ENCODE data around the gene ING3.

The ING3 gene

DNA sequence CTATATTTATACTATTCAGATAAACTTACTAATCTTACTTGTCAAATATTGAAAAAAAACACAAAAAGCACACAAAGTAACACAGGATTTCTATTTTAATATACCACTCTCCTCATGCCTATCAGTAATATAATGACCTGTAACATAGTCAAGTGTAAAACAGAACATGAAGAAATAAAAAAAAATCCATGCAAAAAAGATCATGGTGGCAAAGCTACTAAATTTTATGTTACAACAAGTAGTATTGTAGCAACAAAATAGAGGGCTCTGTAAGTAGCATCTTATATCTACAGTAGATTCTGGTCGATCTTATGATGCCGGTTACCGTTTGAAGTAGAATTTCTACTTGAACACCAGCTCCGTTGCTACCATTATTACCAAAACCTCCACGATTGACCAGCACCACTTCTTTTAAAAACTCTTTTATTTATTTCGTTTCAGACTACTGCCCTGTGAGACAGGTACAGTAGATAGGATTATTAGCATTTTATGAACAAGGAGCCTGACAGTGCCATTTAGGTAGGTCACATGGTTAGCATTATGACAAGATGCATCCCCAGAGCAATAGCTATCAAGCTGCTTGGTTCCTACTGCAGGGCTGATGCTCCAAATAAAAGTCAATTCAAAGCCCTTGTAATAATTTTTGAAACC, 40.0 kb downstream of the ING3 start:
- Mint-ChIP-seq H3K27me3 (peaks cover 63% of the 10 kb centered on the region), H3K9me3 (no peaks in the 10 kb centered on the region), H3K4me1 (ENCODE audit: low read depth) (peaks cover 21% of the 10 kb centered on the region), H3K36me3 (ENCODE audit: low read depth) (no peaks in the 10 kb centered on the region), H3K27ac (no peak overlapping the region), H3K4me3 (no peak overlapping the region)

DNA sequence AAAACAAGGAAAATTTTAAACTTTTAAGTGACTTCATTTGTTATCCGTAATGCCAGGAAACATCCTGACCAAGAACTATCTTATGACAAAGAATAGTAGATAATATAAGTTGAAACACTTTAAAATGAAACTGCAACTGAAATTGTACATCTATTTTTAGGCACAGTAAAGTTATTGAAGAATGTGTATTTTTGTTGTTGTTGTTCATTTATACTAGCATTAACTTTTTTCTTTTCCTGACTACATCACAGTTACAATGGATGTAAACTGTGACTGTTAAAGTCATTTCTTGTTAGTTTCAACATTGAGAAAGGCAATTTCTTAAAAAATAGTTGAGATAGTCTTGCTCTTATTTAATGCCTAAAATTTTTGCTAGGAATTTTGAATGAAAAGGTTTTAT, 40.6 kb downstream of the ING3 start:
- no peaks in the 10 kb centered on the region for H3K9me3 Mint-ChIP-seq
- H3K4me1 Mint-ChIP-seq (ENCODE audit: low read depth) = peaks cover 25% of the 10 kb centered on the region
- no peak overlapping the region for H3K27ac Mint-ChIP-seq
- no peak overlapping the region for H3K4me3 Mint-ChIP-seq
- H3K36me3 Mint-ChIP-seq (ENCODE audit: low read depth) = no peaks in the 10 kb centered on the region
- peaks cover 63% of the 10 kb centered on the region for H3K27me3 Mint-ChIP-seq

DNA sequence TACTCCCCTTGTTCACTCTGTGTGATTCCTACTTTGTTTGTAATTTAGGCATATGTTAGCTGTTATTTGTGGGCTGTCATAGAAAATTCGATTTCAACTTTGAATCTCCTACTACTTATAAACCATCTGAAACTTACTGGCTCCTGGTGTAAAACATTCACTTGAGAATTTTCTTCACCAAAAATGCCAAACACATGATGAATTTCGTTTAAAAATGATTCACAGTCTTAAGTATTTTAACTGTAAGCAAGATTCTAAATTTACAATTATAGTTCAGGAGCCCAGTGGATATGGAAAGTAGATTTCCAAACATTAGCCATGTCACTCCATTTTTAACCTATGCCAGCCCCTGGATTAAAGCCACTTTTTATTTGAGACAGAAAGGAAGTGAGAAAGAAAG, 41.0 kb downstream of the ING3 start:
- H3K9me3 Mint-ChIP-seq = no peaks in the 10 kb centered on the region
- peaks cover 30% of the 10 kb centered on the region for H3K4me1 Mint-ChIP-seq (ENCODE audit: low read depth)
- no peak overlapping the region for H3K27ac Mint-ChIP-seq
- no peak overlapping the region for H3K4me3 Mint-ChIP-seq
- peaks cover 59% of the 10 kb centered on the region for H3K27me3 Mint-ChIP-seq
- H3K36me3 Mint-ChIP-seq (ENCODE audit: low read depth) = no peaks in the 10 kb centered on the region

DNA sequence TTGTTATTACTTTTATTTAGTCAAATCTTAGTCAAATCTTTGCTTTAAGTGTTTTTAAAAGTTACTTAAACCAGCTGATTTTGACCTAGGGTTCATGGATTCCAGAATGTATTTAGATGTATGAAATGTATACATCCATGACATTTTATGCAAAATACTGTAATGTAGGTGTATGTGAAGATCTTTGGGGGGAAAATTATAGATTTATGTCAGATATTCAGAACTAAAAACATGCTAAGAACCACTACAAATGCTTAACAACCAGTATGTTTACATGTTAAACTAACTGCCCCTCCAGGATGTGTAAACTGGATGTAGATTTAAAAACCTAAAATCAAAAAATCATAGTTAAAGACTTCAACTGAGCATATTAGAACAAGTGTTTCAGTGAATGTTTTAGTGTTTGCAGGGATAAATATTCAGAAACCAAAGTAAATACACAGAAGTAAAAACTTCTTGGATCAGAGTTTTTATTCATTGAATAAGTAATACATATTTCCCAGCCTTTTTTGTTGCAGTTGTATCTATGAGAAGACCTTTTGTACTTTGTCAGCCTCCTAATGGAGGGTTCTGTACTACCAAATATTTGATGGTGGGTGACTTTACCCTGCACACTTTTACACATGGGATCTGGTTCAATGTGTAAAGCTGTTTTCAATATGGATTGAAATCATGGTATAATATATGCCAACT, 41.8 kb downstream of the ING3 start:
- Mint-ChIP-seq H3K27me3 (peaks cover 52% of the 10 kb centered on the region), H3K36me3 (ENCODE audit: low read depth) (no peaks in the 10 kb centered on the region), H3K27ac (no peak overlapping the region), H3K4me3 (no peak overlapping the region), H3K9me3 (no peaks in the 10 kb centered on the region), H3K4me1 (ENCODE audit: low read depth) (peaks cover 34% of the 10 kb centered on the region)

DNA sequence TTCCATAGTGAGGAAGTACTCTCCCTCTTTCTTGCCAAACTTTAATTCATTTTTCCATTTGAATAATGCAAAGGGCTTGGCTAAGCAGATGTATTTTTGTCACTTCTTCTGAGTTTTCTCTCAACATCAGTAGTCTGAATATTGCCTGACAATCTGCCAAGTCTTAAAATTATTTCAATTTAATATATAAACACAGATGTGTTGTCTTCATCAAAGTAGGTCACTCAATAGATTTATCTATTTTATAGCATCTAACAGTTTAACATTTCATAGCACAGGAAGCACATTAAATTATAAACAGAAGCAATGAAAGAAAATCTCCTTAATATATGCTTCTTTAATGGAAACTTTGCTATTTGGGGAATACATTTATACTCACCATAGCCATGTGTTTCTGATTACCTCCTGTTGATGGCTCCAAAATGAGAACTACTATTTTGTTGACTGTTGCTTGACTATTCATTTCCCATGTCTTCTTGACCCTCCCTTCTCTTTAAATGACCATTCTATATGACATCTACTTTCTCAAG, 42.5 kb downstream of the ING3 start:
- no peak overlapping the region for H3K27ac Mint-ChIP-seq
- H3K9me3 Mint-ChIP-seq = no peaks in the 10 kb centered on the region
- H3K4me1 Mint-ChIP-seq (ENCODE audit: low read depth) = peaks cover 30% of the 10 kb centered on the region
- H3K27me3 Mint-ChIP-seq = peaks cover 45% of the 10 kb centered on the region
- H3K4me3 Mint-ChIP-seq = no peak overlapping the region
- no peaks in the 10 kb centered on the region for H3K36me3 Mint-ChIP-seq (ENCODE audit: low read depth)

DNA sequence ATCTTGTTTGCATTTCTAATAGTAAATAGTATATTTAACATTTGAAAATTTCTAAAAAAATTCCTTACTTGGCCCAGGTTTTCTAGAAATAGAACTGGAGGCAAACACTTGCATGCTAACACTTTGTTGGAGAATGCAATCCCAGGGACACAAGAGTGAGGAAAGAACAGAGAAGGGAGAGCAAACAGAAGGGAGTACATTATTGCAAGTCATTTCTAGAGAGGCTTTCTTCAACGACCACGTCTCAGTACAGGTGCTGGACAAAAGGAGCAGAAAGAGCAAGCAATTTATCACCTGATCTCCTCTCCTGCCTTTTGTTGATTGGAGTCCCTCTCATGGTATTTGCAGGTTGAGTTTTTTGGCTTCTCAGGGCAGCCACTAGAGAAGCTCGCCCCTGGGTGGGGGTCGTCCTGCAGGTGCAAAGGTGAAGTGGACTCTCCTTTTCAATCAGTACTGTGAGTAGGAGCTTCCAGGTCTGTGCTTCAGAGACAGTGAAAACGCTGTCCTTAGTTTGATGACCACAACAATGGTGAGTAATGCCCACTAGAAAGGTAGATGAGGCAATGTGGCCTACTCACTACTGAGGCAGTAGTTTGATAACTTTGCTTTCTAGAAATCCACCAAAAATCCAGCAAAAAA, 43.1 kb downstream of the ING3 start:
- Mint-ChIP-seq H3K9me3 (no peaks in the 10 kb centered on the region), H3K36me3 (ENCODE audit: low read depth) (no peaks in the 10 kb centered on the region), H3K4me3 (no peak overlapping the region), H3K27me3 (peaks cover 39% of the 10 kb centered on the region), H3K4me1 (ENCODE audit: low read depth) (peaks cover 25% of the 10 kb centered on the region), H3K27ac (no peak overlapping the region)

DNA sequence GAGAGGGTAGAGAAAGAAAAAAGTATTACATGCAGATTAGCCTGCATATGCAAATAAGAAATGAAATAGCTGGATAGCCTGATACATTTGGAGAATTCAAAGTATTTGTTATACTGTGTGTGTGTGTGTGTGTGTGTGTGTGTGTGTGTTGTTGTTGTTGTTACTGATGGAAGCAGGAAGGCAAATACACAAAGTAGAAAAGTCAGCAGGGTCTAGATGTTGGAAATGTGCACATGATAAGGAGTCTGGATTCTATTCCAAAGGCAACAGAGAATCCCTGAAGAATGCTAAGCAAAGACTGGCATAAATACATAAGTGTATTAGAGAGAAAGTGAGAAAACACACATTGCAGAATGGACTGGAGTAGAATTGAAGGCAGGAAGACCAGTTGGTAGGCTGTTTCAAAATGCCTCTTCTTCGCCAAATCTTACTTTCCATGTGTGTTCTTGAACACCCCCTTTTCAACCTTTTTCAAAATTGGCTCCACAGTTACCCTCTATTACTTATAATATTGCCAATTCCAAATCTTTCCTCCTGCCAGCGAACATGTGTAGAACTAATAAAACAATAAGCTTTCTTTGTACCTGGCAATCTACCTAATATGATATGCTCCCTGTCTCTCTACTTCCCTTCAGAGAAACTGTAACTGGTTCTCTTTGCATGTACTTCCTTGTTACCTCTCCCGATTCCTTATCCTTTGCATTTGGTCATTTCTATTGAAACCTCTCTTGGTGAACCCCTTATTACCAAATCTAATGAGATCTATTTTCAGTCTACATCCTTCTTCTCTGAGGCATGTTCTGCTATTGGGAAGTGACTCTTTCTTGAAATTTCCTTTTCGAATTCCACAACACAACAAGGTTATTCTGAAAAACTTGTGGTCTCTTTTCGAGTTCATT, 44.2 kb downstream of the ING3 start:
- peaks cover 16% of the 10 kb centered on the region for H3K4me1 Mint-ChIP-seq (ENCODE audit: low read depth)
- H3K27ac Mint-ChIP-seq = no peak overlapping the region
- H3K36me3 Mint-ChIP-seq (ENCODE audit: low read depth) = no peaks in the 10 kb centered on the region
- no peaks in the 10 kb centered on the region for H3K9me3 Mint-ChIP-seq
- peaks cover 28% of the 10 kb centered on the region for H3K27me3 Mint-ChIP-seq
- no peak overlapping the region for H3K4me3 Mint-ChIP-seq

DNA sequence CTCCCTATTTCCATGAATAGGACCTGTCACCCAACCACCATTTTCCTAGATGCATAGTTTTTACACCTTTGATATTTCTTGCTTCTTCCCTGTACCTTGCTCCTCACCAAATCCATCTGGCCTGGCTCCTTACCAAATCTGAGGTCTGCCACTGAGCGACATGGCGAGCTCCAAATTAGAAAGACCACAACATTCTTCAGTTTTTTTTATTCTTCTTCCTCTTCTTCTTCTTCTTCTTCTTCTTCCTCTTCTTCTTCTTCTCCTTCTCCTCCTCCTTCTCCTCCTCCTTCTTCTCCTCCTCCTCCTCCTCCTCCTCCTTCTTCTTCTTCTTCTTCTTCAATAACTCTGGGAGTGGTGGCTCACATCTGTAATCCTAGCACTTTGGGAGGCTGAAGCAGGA, 45.1 kb downstream of the ING3 start:
- Mint-ChIP-seq H3K4me3 (no peak overlapping the region), H3K27me3 (peaks cover 19% of the 10 kb centered on the region), H3K9me3 (no peaks in the 10 kb centered on the region), H3K4me1 (ENCODE audit: low read depth) (peaks cover 20% of the 10 kb centered on the region), H3K36me3 (ENCODE audit: low read depth) (no peaks in the 10 kb centered on the region), H3K27ac (no peak overlapping the region)

DNA sequence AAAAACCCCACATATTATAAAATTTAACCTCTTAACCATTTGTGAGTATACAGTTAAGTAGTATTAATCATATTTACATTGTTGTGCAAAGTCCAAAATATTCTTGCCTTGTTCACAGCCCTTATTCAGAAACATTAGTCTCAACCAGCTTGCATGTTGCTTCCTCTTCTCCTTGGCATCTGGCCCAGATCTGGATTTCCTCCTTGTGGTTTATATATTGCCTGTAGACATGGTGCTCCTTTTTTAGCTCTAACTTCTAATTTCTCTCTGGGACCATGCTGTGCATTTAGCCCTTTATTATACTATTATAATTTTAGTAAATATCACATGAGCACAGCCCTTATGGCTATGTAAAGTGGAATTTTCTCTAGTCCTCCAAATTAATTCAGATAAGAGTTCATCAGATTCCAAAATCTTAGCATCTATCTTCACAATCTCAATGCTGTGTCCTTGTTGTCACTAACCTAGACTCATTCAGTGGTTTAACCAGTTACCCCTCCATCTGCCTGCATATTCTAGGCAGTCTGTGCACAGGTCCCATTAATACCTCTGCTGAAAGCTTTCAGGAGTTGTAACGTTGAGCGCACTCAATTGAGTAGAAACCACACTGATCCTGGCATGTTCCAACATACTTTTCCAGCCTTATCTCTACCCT, 45.9 kb downstream of the ING3 start:
- Mint-ChIP-seq H3K27me3 (peaks cover 14% of the 10 kb centered on the region), H3K36me3 (ENCODE audit: low read depth) (no peaks in the 10 kb centered on the region), H3K4me1 (ENCODE audit: low read depth) (peaks cover 20% of the 10 kb centered on the region), H3K9me3 (no peaks in the 10 kb centered on the region), H3K27ac (no peak overlapping the region), H3K4me3 (no peak overlapping the region)

DNA sequence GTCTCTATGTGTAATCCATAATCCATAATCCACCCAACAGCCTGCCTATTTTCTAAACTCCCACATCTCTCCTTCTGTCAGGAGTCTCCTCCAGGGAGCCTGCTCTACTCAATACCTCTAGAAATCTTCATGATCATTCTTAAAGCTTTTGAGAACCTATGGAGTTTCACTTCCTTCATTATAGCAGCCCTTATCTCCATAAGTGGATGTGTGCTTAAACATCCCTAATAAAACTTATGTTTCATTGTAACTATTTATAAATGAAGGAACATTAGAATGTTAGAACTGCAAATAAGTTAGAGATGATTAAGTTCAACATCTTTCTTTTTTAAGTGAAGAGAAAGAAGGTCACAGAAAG, 46.4 kb downstream of the ING3 start:
- Mint-ChIP-seq H3K27ac (no peak overlapping the region), H3K27me3 (peaks cover 10% of the 10 kb centered on the region), H3K4me1 (ENCODE audit: low read depth) (peaks cover 20% of the 10 kb centered on the region), H3K4me3 (no peak overlapping the region), H3K9me3 (no peaks in the 10 kb centered on the region), H3K36me3 (ENCODE audit: low read depth) (no peaks in the 10 kb centered on the region)

DNA sequence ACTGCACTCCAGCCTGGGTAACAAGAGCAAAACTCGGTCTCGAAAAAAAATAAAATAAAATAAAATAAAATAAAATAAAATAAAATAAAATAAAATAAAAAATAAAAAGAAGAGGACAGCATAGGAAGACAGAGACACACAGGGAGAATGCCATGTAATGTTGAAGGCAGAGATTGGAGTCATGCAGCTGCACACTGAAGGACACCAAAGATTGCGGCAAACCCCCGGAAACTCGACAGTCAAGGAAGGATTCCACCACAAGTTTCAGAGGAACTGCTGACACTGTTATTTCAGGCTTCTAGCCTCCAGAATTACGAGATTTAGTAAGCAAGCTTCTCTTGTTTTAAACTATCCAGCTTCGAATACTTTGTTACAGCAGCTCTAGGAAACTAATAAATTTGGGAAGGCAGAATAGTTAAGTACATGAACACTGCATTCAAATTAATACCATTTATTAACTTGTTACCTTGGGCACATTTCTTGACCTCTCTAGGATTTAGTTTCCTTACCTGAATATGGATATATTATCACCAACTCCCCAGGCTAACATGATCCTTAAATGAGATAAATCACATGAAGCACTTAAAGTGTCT, 47.4 kb downstream of the ING3 start:
- no peaks in the 10 kb centered on the region for H3K36me3 Mint-ChIP-seq (ENCODE audit: low read depth)
- no peak overlapping the region for H3K27ac Mint-ChIP-seq
- no peak overlapping the region for H3K4me3 Mint-ChIP-seq
- peaks cover 20% of the 10 kb centered on the region for H3K4me1 Mint-ChIP-seq (ENCODE audit: low read depth)
- no peaks in the 10 kb centered on the region for H3K9me3 Mint-ChIP-seq
- peaks cover 9% of the 10 kb centered on the region for H3K27me3 Mint-ChIP-seq

DNA sequence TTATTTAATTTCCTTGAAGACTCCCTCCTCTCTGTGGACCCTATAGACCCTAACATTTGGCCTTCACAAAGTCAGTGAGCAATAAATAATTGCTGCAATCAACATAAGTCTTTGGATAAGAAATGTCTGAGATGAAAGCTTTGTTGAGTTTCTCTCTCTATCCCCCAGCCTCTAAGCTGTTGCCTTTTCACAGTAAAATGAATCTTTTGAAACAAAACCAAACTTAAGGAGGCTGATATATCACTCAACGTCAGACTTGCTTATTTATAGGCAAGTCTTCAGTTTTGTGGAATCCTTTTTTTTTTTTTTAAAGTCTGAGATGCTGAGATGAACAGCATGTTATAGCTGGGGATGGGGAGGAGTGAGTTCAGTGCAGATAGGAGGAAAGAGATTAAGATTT, 47.9 kb downstream of the ING3 start:
- no peak overlapping the region for H3K4me3 Mint-ChIP-seq

DNA sequence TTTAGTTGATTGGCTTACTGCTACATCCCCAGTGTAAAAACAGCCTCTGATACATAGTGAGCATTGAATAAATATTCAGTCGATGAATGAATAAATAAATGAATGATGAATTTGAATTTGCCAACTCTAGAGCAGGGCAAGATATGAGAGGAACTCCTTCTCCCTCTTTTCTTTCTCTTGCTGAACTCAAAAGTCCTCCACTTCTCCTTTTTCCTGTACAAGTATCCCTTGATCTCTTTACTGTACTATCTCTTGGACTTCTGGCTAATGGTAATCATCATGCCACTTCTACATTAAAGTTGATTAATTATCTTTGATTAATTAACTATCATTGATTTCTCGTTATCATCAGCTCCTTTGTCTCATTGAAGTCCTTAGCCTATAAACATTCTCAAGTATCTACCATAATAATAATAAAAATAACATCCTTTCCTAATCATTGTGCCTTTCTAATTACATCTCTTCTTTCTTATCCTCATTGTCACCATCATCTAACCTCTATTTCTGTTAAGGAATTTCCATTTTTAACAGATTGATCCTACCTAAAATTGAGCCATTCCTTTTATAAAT, 48.5 kb downstream of the ING3 start:
- no peaks in the 10 kb centered on the region for H3K9me3 Mint-ChIP-seq
- H3K36me3 Mint-ChIP-seq (ENCODE audit: low read depth) = no peaks in the 10 kb centered on the region
- peaks cover 20% of the 10 kb centered on the region for H3K4me1 Mint-ChIP-seq (ENCODE audit: low read depth)
- H3K27ac Mint-ChIP-seq = no peak overlapping the region
- peaks cover 9% of the 10 kb centered on the region for H3K27me3 Mint-ChIP-seq
- no peak overlapping the region for H3K4me3 Mint-ChIP-seq

More for the DNA sequence above, 47.9 kb downstream of the ING3 start:
- Mint-ChIP-seq H3K4me1 (ENCODE audit: low read depth) (peaks cover 20% of the 10 kb centered on the region), H3K27me3 (peaks cover 10% of the 10 kb centered on the region), H3K36me3 (ENCODE audit: low read depth) (no peaks in the 10 kb centered on the region), H3K9me3 (no peaks in the 10 kb centered on the region), H3K27ac (no peak overlapping the region)
